Effector memory CD4-positive, alpha-beta T cell (primary cell): Measurements from ENCODE around the gene ADAM23.

ENCODE experiments used
- DNase-seq, 3 donors: peaks; one replicate each; pipeline ENCODE4 v3.0.0-alpha.2; 2020
- H3K27ac ChIP-seq: 2 replicates; pipeline ENCODE4 v1.7.0; 2013; ENCODE audit warnings: mild to moderate bottlenecking, low read length, moderate library complexity; ENCODE audit not compliant: insufficient read depth, poor library complexity, severe bottlenecking
- H3K27me3 ChIP-seq: replicated peaks from 2 replicates; pipeline ENCODE4 v1.7.0; 2013; ENCODE audit warnings: mild to moderate bottlenecking, low read length; ENCODE audit not compliant: insufficient read depth, control insufficient read depth, poor library complexity, severe bottlenecking
- H3K36me3 ChIP-seq: 2 replicates; pipeline ENCODE4 v1.7.0; 2013; ENCODE audit warnings: mild to moderate bottlenecking, low read length, moderate library complexity; ENCODE audit not compliant: control insufficient read depth, insufficient read depth
- H3K4me1 ChIP-seq: 2 replicates; pipeline ENCODE4 v1.7.0; 2013; ENCODE audit warnings: low read length, mild to moderate bottlenecking; ENCODE audit not compliant: control insufficient read depth, insufficient read depth, poor library complexity, severe bottlenecking
- H3K4me3 ChIP-seq: 2 replicates; pipeline ENCODE4 v1.7.0; 2013; ENCODE audit warnings: low read length, low read depth, mild to moderate bottlenecking; ENCODE audit not compliant: insufficient read depth, poor library complexity, severe bottlenecking
- H3K9me3 ChIP-seq: 2 replicates; pipeline ENCODE4 v1.7.0; 2013; ENCODE audit warnings: mild to moderate bottlenecking, low read length, moderate library complexity; ENCODE audit not compliant: control insufficient read depth

Gene ADAM23

GRCh38 chr2:206557321-206557720 lies 114.0 kb downstream of the ADAM23 start:
- no peak for DNase-seq
- H3K4me1 ChIP-seq: peaks cover 15% of the 10 kb centered on the region
- no peak overlapping the region for H3K27ac ChIP-seq
- H3K9me3 ChIP-seq: no peaks in the 10 kb centered on the region
- no peak overlapping the region for H3K4me3 ChIP-seq
- no peaks in the 10 kb centered on the region for H3K36me3 ChIP-seq
- no peaks in the 10 kb centered on the region for H3K27me3 ChIP-seq

GRCh38 chr2:206558492-206558891 lies 115.2 kb downstream of the ADAM23 start:
- H3K36me3 ChIP-seq: no peaks in the 10 kb centered on the region
- no peaks in the 10 kb centered on the region for H3K27me3 ChIP-seq
- no peak for DNase-seq
- no peak overlapping the region for H3K4me3 ChIP-seq
- H3K4me1 ChIP-seq: peaks cover 15% of the 10 kb centered on the region
- no peaks in the 10 kb centered on the region for H3K9me3 ChIP-seq
- H3K27ac ChIP-seq: no peak overlapping the region

GRCh38 chr2:206561962-206562361 lies 118.6 kb downstream of the ADAM23 start:
- no peak for DNase-seq
- Histone ChIP-seq H3K9me3 (no peaks in the 10 kb centered on the region), H3K27ac (no peak overlapping the region), H3K4me1 (peaks cover 11% of the 10 kb centered on the region), H3K36me3 (no peaks in the 10 kb centered on the region), H3K27me3 (no peaks in the 10 kb centered on the region), H3K4me3 (no peak overlapping the region)

GRCh38 chr2:206562375-206562774 lies 119.0 kb downstream of the ADAM23 start:
- H3K27ac ChIP-seq: no peak overlapping the region
- H3K4me3 ChIP-seq: no peak overlapping the region
- H3K4me1 ChIP-seq: peaks cover 11% of the 10 kb centered on the region
- H3K27me3 ChIP-seq: no peaks in the 10 kb centered on the region
- no peaks in the 10 kb centered on the region for H3K9me3 ChIP-seq
- no peak for DNase-seq
- H3K36me3 ChIP-seq: no peaks in the 10 kb centered on the region

- no peak overlapping the region for H3K4me3 ChIP-seq
- H3K27me3 ChIP-seq: no peaks in the 10 kb centered on the region
- peaks cover 8% of the 10 kb centered on the region for H3K4me1 ChIP-seq
- H3K9me3 ChIP-seq: no peaks in the 10 kb centered on the region
- H3K27ac ChIP-seq: no peak overlapping the region
- no peaks in the 10 kb centered on the region for H3K36me3 ChIP-seq
- DNase-seq: no peak
Observed at GRCh38 chr2:206563374-206563773, 120.0 kb downstream of the ADAM23 start.

GRCh38 chr2:206565666-206566065 lies 122.3 kb downstream of the ADAM23 start:
- DNase-seq: no peak
- H3K4me3 ChIP-seq: no peak overlapping the region
- H3K36me3 ChIP-seq: no peaks in the 10 kb centered on the region
- H3K9me3 ChIP-seq: no peaks in the 10 kb centered on the region
- H3K27me3 ChIP-seq: no peaks in the 10 kb centered on the region
- no peaks in the 10 kb centered on the region for H3K4me1 ChIP-seq
- no peak overlapping the region for H3K27ac ChIP-seq

- DNase-seq: no peak
- no peaks in the 10 kb centered on the region for H3K9me3 ChIP-seq
- no peaks in the 10 kb centered on the region for H3K4me1 ChIP-seq
- no peaks in the 10 kb centered on the region for H3K27me3 ChIP-seq
- H3K4me3 ChIP-seq: no peak overlapping the region
- H3K36me3 ChIP-seq: no peaks in the 10 kb centered on the region
- H3K27ac ChIP-seq: no peak overlapping the region
Observed at GRCh38 chr2:206569470-206569869, 126.1 kb downstream of the ADAM23 start.

GRCh38 chr2:206570199-206570598 lies 126.9 kb downstream of the ADAM23 start:
- Histone ChIP-seq H3K36me3 (no peaks in the 10 kb centered on the region), H3K9me3 (no peaks in the 10 kb centered on the region)

GRCh38 chr2:206572725-206573124 lies 129.4 kb downstream of the ADAM23 start:
- Histone ChIP-seq H3K36me3 (no peaks in the 10 kb centered on the region), H3K27me3 (no peaks in the 10 kb centered on the region), H3K4me1 (no peaks in the 10 kb centered on the region), H3K4me3 (no peak overlapping the region), H3K27ac (no peak overlapping the region), H3K9me3 (no peaks in the 10 kb centered on the region)
- DNase-seq: no peak

More at GRCh38 chr2:206570199-206570598, 126.9 kb downstream of the ADAM23 start:
- Histone ChIP-seq H3K4me1 (no peaks in the 10 kb centered on the region), H3K4me3 (no peak overlapping the region), H3K27ac (no peak overlapping the region), H3K27me3 (no peaks in the 10 kb centered on the region)
- DNase-seq: no peak

GRCh38 chr2:206573793-206574192 lies 130.5 kb downstream of the ADAM23 start:
- no peak overlapping the region for H3K4me3 ChIP-seq
- no peaks in the 10 kb centered on the region for H3K4me1 ChIP-seq
- no peaks in the 10 kb centered on the region for H3K9me3 ChIP-seq
- no peak for DNase-seq
- no peaks in the 10 kb centered on the region for H3K27me3 ChIP-seq
- no peaks in the 10 kb centered on the region for H3K36me3 ChIP-seq
- no peak overlapping the region for H3K27ac ChIP-seq
